H1 (cell line): ENCODE results near the gene AATK. TPM values are rescaled to one million over a fixed set of nuclear protein-coding genes. Genes with fewer than 3 reads are reported as not detected.

Experiments
- CHD7 ChIP-seq: fragments of 300-600 bp; sonication (generic); IDR thresholded peaks from 2 replicates; pipeline ENCODE4 v1.7.1; 2012; ENCODE audit warnings: low read length, moderate library complexity, mild to moderate bottlenecking, inconsistent platforms; ENCODE audit not compliant: insufficient replicate concordance
- HDAC2 ChIP-seq, 2 experiments: fragments of 300-600 bp in 1 of 2; sonication (generic) in 1 of 2; IDR thresholded peaks; 2 replicates each; pipeline ENCODE4 v1.6.1; 2011 to 2012; ENCODE audit warnings: low read depth in 2 of 2, low read length in 2 of 2, mild to moderate bottlenecking in 2 of 2, moderate library complexity in 2 of 2, borderline replicate concordance in 1 of 2, inconsistent platforms in 1 of 2
- JUN ChIP-seq: IDR thresholded peaks from 2 replicates; pipeline ENCODE4 v1.6.1; 2011; ENCODE audit warnings: low read depth, mild to moderate bottlenecking, improper control_type of control experiment, low read length
- JUND ChIP-seq: IDR thresholded peaks from 2 replicates; pipeline ENCODE4 v1.6.1; 2011; ENCODE audit warnings: mild to moderate bottlenecking, improper control_type of control experiment, low read length
- KDM1A ChIP-seq: fragments of 200-600, 300-600 bp; sonication (generic); IDR thresholded peaks from 2 replicates; pipeline ENCODE4 v1.7.1; 2016; ENCODE audit warnings: mild to moderate bottlenecking, low read length, borderline replicate concordance
- KDM5A ChIP-seq: fragments of 200-600 bp; IDR thresholded peaks from 2 replicates; pipeline ENCODE4 v1.7.1; 2012; ENCODE audit warnings: mild to moderate bottlenecking, low read length, inconsistent platforms, mixed read lengths
- MAX ChIP-seq: IDR thresholded peaks from 2 replicates; pipeline ENCODE4 v1.6.1; 2012; ENCODE audit warnings: inconsistent platforms
- RAD21 ChIP-seq, 2 experiments: IDR thresholded peaks in 1 of 2; conservative IDR thresholded peaks in 1 of 2; 2 replicates each; pipeline ENCODE4 v1.6.1; 2011; ENCODE audit warnings: low read depth in 2 of 2, low read length in 2 of 2, improper control_type of control experiment in 1 of 2, inconsistent platforms in 1 of 2, mild to moderate bottlenecking in 1 of 2, moderate library complexity in 1 of 2
- polyA plus RNA-seq, 7 experiments: library from polyadenylated mRNA; depleted of rRNA in 3 of 7; stranded (reverse) in 5 of 7; unstranded in 2 of 7; fragments of >200 nt in 5 of 7; fragments of 200-250 nt in 2 of 7; gene quantifications; 1 replicate in 5 of 7; 2 replicates in 1 of 7; 4 replicates in 1 of 7; pipeline versions ENCODE4 v1.2.1 to v1.2.3, GENCODE V29; 2011 to 2013; ENCODE audit warnings: missing spikeins in 2 of 7, mixed read lengths in 2 of 7
- total RNA-seq: library from RNA; stranded (reverse); fragmentation: NEBNext Ultra II Directional; extraction: Animal tissue kit (Norgen Biotek cat#: 25700); gene quantifications from 2 replicates; pipeline ENCODE4 v1.2.1, GENCODE V29; 2021

Gene AATK
- total and polyA plus RNA-seq, 2 of the 8 experiments (the other 6 are each of a cell fraction or from before 2014, with no cell fraction given): 1.7 to 3.5 TPM

- TF ChIP-seq CHD7 (no peak), RAD21 (IDR thresholded peaks at IDR 0.05 in 1 of 2, conservative IDR thresholded peaks at IDR 0.05 in 1 of 2; ENCODE audit: low read depth in 2 of 2, low read length in 2 of 2) (no peak), KDM1A (no peak), JUND (no peak), HDAC2 (IDR thresholded peaks at IDR 0.05; ENCODE audit: borderline replicate concordance in 1 of 2, low read depth in 2 of 2, low read length in 2 of 2) (no peak), JUN (no peak), KDM5A (no peak), MAX (no peak)
Observed at GRCh38 chr17:81161536-81161935, 4.5 kb downstream of the AATK start (continued).
